ENCODE results near the gene PTP4A1.
"Not testable (repeated sequence)": the region's sequence is repeated elsewhere in the genome, so short reads cannot be mapped to it uniquely, and the experiment has no call there.

PTP4A1 gene

GRCh38 chr6:63572044-63572746, at the start of gene PTP4A1, which contains the start of gene LOC128125822:
Gene PTP4A1, plus strand, starts transcription at chr6:63572480. Its CDS starts 4,401 bp downstream, at chr6:63576881.
Gene LOC128125822, plus strand, starts transcription at chr6:63572480.
- DNase-seq (ENCODE audit: low read depth in 2 of 2): peak; percentile 93 to 94

- DNase-seq (ENCODE audit: low read depth in 2 of 2): not testable (repeated sequence)
Measured at GRCh38 chr6:63522911-63523287, 49.4 kb upstream of the PTP4A1 start.

DNA sequence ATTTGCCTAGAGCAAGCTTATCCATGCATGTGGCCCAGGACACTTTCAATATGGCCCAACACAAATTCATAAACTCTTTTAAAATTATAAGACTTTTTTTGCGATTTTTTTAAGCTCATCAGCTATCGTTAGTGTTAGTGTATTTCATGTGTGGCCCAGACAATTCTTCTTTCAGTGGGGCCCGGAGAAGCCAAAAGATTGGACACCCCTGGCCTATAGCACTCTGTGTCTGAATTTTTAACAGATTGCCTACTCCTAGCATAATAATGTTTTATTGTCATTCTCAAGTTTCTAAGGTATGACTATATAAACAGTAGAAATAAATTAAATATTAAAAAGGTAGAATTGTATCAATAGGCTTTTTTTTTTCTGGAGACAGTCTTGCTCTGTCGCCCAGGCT, 48.6 kb upstream of the PTP4A1 start:
- no peak for DNase-seq (ENCODE audit: low read depth in 2 of 2)

DNA sequence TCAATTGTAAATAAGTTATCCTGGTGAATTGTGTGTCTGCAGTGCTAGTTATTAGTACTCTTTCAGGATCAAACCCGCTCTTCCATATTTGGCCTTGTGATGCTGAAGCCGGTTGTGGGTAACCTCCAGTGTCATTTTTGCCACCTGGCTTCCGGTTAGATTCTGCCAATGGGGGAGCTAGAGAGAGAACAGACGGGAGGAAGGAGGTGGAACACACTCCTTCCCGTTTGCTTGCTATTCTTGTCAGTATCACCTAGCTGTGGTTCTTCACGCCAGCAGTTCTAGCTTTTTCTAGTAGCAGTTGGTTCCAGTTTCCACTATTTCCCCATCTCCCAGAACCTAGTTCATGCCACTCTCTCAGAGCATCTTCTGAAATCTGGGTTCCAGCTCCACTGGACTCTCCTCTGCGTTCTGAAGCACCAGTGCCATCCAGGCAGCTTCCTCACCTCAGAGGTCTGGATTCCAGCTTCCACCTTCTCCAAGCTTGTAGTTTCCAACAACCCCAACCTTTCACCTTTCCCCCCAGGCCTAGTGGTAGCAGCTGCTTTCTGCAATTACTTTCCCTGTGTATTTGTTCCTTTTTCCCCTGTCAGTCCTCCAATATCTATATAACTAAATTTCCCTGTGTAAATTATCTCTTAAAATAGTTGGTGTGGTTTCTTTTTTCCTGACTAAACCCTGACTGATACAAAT, 46.9 kb upstream of the PTP4A1 start:
- no peak for DNase-seq (ENCODE audit: low read depth in 2 of 2)

GRCh38 chr6:63526931-63527330, 45.3 kb upstream of the PTP4A1 start:
- no peak for DNase-seq (ENCODE audit: low read depth in 2 of 2)

DNA sequence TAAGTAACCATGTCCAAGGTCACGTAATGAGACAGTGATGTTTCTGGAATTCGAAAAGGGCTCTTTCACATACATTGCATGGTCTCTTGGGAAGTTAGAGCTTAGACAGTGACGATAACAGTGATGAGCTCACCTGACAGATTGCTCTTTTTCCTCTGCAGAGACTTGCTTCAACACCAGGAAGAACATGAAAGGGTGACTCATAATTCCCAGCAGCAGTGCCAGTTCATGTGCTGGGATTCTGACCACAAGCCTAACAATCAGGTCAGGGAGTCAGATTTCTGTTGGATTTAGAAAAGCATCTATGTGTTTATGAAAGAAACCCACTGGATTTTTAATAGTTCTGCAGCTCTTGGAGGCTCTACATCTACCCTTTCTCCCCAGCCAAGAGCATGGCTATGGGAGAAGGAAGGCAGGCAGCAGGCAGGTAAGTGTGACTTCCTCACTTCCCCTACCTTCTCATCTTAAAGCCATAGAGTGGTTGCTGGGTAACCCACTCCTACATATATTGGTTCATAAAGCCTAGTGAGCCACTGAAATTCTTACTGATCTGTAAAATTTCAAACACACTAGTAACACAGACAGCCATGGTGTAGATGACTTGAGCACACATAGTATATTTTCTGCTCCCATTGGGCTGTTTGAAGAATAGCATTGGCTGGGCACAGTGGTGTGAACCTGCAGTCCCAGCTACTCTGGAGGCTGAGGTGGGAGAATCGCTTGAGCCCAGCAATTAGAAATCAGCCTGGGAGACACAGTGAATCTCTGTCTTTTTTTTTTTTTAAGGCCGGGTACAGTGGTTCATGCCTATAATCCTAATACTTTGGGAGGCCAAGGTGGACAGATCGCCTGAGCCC, 44.4 kb upstream of the PTP4A1 start:
- no peak for DNase-seq (ENCODE audit: low read depth in 2 of 2)

- DNase-seq (ENCODE audit: low read depth in 2 of 2): no peak
Measured at GRCh38 chr6:63529498-63529897, 42.8 kb upstream of the PTP4A1 start.

GRCh38 chr6:63530182-63530581, 42.1 kb upstream of the PTP4A1 start:
- no peak for DNase-seq (ENCODE audit: low read depth in 2 of 2)

- no peak for DNase-seq (ENCODE audit: low read depth in 2 of 2)
Measured at GRCh38 chr6:63530991-63531390, 41.3 kb upstream of the PTP4A1 start.

GRCh38 chr6:63533026-63533425, 39.3 kb upstream of the PTP4A1 start:
- no peak for DNase-seq (ENCODE audit: low read depth in 2 of 2)

- DNase-seq (ENCODE audit: low read depth in 2 of 2): no peak
Measured at GRCh38 chr6:63533952-63534351, 38.3 kb upstream of the PTP4A1 start.

DNA sequence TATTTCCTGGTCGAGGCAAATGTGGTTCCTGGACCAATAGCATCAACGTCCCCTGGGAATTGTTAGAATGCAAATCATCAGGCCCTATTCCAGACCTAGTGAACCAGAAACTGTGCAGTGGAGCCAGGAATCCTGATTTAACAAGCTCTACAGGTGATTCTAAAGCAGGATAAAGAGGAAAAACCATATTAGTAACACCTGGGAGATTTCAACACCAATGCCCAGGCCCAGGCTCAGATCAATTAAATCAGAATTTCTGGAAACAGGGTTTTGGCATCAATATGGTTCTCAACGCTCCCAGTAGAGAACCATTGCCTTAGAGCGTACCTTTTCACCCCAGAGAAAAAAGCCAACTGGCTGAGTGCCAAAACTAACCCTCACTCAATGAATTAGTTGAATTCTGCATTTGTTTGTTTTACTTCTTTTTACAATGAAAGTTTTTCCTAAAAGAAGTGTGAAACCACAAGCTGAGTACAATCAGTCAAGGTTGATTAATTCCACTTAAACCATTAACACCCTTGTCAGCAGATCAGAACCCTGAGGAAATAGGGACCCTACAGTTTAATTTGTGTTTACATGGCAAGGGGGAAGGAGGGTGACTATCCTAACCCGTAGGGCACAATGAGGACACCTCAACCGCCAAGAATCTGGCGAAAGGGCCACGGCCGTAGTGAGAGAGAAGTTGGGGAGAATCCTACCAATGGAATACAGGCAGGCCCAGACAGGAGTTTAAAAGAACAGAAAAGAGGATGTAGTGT, 34.9 kb upstream of the PTP4A1 start:
- DNase-seq (ENCODE audit: low read depth in 2 of 2): no peak

DNA sequence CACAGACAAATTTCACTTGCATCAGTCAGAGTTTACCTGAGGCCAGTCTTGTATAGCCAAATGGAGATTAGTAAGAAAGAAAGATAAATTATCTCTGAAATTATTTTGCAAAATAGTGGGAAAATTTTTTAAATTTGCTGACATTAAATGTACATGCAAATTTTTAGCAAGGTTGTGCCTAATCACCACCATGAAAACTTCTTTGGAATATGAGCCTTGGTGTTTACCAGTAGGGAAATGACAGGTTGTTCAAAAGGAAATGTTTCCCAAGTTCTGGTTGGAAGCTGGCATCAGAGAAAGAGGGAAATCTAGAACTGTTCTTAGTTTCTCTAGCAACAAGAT, 34.4 kb upstream of the PTP4A1 start:
- no peak for DNase-seq (ENCODE audit: low read depth in 2 of 2)

DNA sequence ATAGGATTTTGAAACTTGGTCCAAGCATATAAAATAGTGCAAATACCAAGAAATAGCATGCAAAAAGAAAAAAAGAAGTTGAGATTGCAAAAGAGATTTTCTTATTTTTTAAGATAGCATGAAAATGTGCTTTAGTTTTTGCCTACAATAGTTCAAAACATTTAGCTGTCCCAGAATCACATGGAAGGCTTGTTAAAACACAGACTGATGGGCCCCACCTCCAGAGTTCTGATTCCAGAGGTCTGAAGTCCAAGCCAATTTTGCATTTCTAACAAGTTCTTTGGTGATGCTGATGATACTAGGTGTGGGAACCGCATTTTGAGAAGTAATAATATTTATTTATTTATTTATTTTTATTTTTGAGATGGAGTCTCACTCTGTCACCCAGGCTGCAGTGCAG, 33.7 kb upstream of the PTP4A1 start:
- DNase-seq (ENCODE audit: low read depth in 2 of 2): no peak

DNA sequence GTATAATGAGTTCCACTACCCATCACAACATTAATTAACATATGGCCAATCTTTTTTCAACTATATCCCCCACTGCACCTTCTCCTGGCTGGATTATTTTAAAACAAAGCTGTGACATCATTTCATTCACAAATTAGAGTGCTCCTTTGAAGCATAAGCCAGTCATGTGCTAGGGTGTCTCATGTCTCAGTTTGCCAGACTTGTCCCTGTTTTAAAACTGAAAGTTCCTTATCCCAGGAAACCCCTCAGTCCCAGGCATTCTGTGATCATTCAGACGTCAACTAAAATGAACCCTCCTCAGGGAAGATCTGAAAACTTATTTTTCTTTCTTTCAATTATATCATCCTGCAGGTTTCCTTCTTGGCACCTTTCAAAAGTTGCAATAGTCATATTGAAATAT, 29.3 kb upstream of the PTP4A1 start:
- no peak for DNase-seq (ENCODE audit: low read depth in 2 of 2)

GRCh38 chr6:63543982-63544381, 28.3 kb upstream of the PTP4A1 start:
- DNase-seq (ENCODE audit: low read depth in 2 of 2): no peak

DNA sequence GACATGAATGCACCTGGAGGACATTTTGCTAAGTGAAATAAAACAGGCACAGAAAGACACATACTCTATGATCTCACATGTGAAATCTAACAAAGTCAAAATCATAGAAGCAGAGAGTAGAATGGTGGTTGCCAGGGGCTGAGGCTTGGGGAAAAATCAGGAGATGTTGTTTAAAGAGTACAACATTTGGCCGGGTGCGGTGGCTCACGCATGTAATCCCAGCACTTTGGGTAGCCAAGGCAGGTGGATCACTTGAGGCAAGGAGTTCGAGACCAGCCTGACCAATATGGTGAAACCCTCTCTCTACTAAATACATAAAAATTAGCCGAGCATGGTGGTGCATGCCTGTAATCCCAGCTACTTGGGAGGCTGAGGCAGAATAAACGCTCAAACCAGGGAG, 26.0 kb upstream of the PTP4A1 start:
- no peak for DNase-seq (ENCODE audit: low read depth in 2 of 2)

GRCh38 chr6:63546697-63547096, 25.6 kb upstream of the PTP4A1 start:
- DNase-seq (ENCODE audit: low read depth in 2 of 2): no peak

GRCh38 chr6:63549076-63549475, 23.2 kb upstream of the PTP4A1 start:
- DNase-seq (ENCODE audit: low read depth in 2 of 2): no peak

GRCh38 chr6:63553208-63553607, 19.1 kb upstream of the PTP4A1 start:
- DNase-seq (ENCODE audit: low read depth in 2 of 2): no peak

DNA sequence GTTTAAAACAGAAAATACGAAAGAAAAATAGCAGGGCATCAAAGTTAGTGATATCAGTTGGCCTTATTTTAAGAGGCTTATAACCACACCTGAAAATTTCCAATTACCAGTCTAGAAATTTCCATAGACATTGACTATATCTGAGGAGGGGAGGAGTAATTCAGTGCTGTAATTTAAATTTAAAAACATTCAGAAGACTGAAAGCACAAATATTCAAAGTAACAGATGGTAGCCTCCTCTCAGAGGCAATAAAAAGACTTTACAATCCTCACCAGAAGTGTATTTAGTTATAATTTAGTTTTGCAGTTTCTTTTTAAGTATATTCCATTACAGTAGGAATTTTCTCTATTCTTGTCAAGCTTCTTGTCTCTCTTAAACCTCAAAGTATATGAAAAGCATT, 18.4 kb upstream of the PTP4A1 start:
- DNase-seq (ENCODE audit: low read depth in 2 of 2): no peak

GRCh38 chr6:63554782-63555181, 17.5 kb upstream of the PTP4A1 start:
- no peak for DNase-seq (ENCODE audit: low read depth in 2 of 2)
